Measurements from ENCODE around the gene ITM2C.

Gene ITM2C

GRCh38 chr2:230864605-230865306, at the start of gene ITM2C:
TSS of gene ITM2C (plus strand) at chr2:230864942. CDS start at chr2:230865026, 84 bp downstream.
- H3K4me3 ChIP-seq (ENCODE audit: low read depth, low read length): peak within 1 kb of the TSS; percentile 86

DNA sequence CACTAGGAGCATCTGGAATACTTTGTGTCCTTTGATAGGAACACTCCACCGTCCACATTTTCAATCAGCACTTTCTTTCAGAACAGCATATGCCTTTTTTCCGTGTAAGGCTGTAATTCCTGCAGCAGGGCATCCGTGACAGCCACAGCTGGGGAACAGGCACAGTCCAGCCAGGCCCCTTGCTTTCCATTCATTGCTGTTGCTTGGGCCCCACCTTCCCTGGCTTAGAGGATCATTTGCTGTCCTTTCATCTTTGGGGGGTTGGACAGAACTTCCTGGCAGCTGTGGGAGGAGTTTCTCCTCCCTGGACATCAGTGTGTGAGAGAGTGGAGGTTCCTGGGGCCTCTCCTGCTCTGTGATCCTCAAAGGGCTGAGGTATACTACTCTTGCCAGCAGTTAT, 49.7 kb upstream of the ITM2C start:
- H3K4me3 ChIP-seq (ENCODE audit: low read depth, low read length): no peak overlapping the region

DNA sequence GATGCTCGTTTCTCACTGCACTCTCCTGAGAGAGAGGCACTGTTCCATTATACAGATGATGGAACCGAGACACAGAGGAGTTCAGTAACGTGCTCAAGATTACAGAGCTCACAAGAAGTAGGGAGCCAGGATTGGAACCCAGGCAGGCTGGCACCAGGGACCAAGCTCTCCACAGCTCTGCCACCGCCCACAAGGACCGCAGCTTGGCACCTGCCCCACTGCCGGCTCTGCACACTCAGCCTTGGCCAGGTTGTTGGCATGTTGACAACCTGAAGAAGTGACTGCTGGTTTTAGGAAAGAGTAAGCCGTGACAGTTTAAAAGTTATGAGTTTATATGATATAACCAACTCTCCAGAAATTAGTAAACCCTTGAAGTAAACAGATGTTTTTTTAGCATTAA, 48.0 kb upstream of the ITM2C start:
- H3K4me3 ChIP-seq (ENCODE audit: low read depth, low read length): no peak overlapping the region

- no peak overlapping the region for H3K4me3 ChIP-seq (ENCODE audit: low read depth, low read length)
These were observed 45.3 kb upstream of the ITM2C start for GRCh38 chr2:230819433-230819832.

DNA sequence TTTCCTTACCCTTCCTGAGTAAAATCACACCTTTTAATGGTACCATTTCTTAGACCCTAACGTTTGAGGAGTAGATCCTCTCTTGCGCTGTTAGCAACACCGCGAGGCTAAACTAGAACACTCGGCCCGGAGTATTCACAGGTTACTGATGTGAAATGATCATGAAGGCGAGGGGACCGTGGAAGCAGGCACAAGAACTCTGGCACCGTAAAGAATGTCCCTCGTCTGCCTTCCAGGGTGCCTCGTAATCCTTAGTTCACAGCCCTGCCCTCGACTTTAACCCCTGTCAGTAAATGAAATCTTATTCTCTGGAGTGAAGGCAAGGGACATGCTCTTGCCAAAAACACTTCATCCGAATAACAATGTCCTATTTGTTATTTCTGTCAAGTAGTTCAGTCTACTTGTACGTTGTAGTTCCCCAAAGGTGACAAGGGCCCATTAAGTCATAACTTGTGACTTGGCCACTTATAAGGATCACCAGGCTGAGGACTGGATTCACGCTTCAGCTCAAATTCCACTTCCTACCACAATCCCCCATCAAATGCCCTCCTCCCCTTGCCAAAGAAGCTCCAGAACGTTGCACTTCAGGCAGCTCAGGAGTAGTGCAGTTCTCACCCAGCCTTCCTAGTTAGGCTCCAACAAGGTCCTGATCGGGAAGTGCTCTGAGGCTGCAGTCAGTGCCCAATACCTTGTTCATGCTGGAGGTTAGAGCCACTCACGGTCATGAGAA, 43.3 kb upstream of the ITM2C start:
- no peak overlapping the region for H3K4me3 ChIP-seq (ENCODE audit: low read depth, low read length)

DNA sequence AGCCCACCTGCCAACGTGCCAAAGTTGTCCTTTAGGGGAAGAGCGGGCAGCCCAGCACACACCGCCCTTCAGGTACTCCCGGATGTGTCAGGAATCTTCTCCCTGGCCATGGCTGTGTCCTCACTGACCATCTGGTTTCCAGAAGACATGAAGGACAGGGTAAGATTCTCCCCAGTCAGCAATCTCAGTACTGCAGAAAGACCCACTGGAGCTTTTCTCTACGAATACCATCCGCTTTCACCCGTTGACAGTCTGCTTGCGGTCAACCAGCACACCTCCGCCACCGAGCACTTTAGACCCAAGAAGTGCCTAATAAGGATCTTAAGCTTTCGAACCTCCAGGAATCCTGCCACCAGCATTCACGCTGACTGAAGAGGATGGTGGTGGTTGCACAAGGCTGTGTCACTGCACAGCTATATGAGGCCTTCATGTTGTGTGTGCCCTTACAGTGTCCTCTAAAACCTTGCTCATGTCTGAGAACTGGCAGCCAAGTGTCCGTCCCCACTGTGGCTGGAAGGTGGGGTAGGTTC, 42.7 kb upstream of the ITM2C start:
- H3K4me3 ChIP-seq (ENCODE audit: low read depth, low read length): no peak overlapping the region

- H3K4me3 ChIP-seq (ENCODE audit: low read depth, low read length): no peak overlapping the region
These were observed 41.3 kb upstream of the ITM2C start for GRCh38 chr2:230823264-230823964.

- H3K4me3 ChIP-seq (ENCODE audit: low read depth, low read length): no peak overlapping the region
These were observed 40.2 kb upstream of the ITM2C start for GRCh38 chr2:230824406-230824978.

GRCh38 chr2:230825354-230825753, 39.4 kb upstream of the ITM2C start:
- H3K4me3 ChIP-seq (ENCODE audit: low read depth, low read length): no peak overlapping the region

- no peak overlapping the region for H3K4me3 ChIP-seq (ENCODE audit: low read depth, low read length)
These were observed 36.9 kb upstream of the ITM2C start for GRCh38 chr2:230827774-230828271.

- H3K4me3 ChIP-seq (ENCODE audit: low read depth, low read length): no peak overlapping the region
These were observed 36.3 kb upstream of the ITM2C start for GRCh38 chr2:230828272-230828961.

GRCh38 chr2:230829293-230829692, 35.4 kb upstream of the ITM2C start:
- no peak overlapping the region for H3K4me3 ChIP-seq (ENCODE audit: low read depth, low read length)

GRCh38 chr2:230829959-230830358, 34.8 kb upstream of the ITM2C start:
- H3K4me3 ChIP-seq (ENCODE audit: low read depth, low read length): no peak overlapping the region

GRCh38 chr2:230830428-230830827, 34.3 kb upstream of the ITM2C start:
- H3K4me3 ChIP-seq (ENCODE audit: low read depth, low read length): no peak overlapping the region

- H3K4me3 ChIP-seq (ENCODE audit: low read depth, low read length): no peak overlapping the region
These were observed 24.4 kb upstream of the ITM2C start for GRCh38 chr2:230840301-230840700.

- no peak overlapping the region for H3K4me3 ChIP-seq (ENCODE audit: low read depth, low read length)
These were observed 22.3 kb upstream of the ITM2C start for GRCh38 chr2:230842473-230842872.

- no peak overlapping the region for H3K4me3 ChIP-seq (ENCODE audit: low read depth, low read length)
These were observed 21.6 kb upstream of the ITM2C start for GRCh38 chr2:230843132-230843531.

DNA sequence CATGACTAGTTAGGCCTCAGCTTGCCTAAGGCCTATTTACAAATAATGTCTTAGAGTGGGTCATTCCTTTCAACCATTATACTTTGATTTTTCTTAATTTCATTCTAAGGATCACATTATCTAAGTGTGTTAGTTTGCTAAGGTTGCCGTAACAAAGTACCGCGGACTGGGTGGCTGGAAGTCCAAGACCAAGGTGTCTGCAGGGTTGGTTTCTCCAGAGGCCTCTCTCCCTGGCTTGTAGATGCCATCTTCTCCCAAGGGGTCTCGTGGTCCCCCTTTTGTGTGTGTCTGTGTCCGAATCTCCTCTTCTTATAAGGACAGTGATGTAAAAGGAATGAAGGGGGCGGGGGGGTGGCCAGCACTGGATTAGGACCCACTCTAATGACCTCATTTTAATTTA, 18.4 kb upstream of the ITM2C start:
- no peak overlapping the region for H3K4me3 ChIP-seq (ENCODE audit: low read depth, low read length)

GRCh38 chr2:230847883-230848388, 16.8 kb upstream of the ITM2C start:
- H3K4me3 ChIP-seq (ENCODE audit: low read depth, low read length): no peak overlapping the region

DNA sequence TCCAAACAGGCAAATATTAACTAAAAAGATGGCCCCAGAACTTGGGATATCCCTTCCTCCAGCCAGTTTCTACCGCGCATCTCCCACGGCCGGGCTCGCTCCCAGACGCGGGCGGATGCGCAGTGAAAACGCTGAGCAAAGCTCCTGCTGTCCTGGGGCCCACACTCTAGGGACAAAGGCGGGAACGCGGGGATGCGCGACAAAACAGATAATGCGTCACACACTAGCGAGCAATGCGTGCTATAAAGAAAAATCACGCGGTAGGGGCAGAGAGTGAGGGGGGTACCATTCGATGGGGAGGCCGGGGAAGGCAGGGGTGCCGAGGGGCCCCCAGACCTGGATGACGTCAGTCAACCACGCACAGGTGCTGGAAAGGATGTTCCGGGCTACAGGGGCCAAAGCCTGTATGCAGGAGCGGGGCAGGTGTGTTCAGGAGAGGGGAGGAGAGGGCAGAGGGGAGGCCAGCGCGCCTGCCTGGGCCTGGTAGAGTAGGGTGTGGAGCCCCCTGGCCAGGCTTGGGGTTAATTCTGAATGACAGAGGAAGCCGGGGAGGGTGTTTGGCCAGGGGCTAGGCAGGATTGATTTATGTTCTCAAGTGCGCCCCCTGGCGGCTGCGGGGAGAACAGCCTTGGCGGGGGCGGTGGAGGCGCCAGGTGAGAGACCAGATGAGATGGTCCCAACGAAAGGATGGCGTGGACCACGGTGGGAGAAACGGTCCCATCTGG, 14.9 kb upstream of the ITM2C start:
- H3K4me3 ChIP-seq (ENCODE audit: low read depth, low read length): no peak overlapping the region
